ENCODE results near the gene SPACA5B.
"Not testable (repeated sequence)": the region's sequence is repeated elsewhere in the genome, so short reads cannot be mapped to it uniquely, and the experiment has no call there.

Gene SPACA5B

GRCh38 chrX:48090123-48090522, 40.3 kb upstream of the SPACA5B start:
- Histone ChIP-seq H3K36me3 (ENCODE audit: low read length) (no peaks in the 10 kb centered on the region), H3K4me3 (ENCODE audit: insufficient read depth, low read length, poor library complexity, severe bottlenecking) (no peak overlapping the region), H4K20me1 (ENCODE audit: low read depth, low read length) (no peaks in the 10 kb centered on the region), H3K27ac (ENCODE audit: low read depth, low read length) (no peak overlapping the region), H2AFZ (ENCODE audit: low read depth, low read length, severe bottlenecking) (no peak overlapping the region), H3K4me2 (ENCODE audit: low read depth, low read length, poor library complexity, severe bottlenecking) (no peak overlapping the region), H3K79me2 (ENCODE audit: insufficient read depth, low read length) (no peaks in the 10 kb centered on the region), H3K9ac (ENCODE audit: low read length) (no peak overlapping the region), H3K9me2 (replicated peaks; ENCODE audit: insufficient read depth, low read length) (no peaks in the 10 kb centered on the region), H3F3A (ENCODE audit: insufficient read depth) (no peaks in the 10 kb centered on the region), H3K9me3 (ENCODE audit: insufficient read depth, low read length) (no peaks in the 10 kb centered on the region), H3K27me3 (ENCODE audit: low read length) (no peaks in the 10 kb centered on the region)
- TF ChIP-seq CTCF (IDR thresholded peaks at IDR 0.05; ENCODE audit: insufficient read depth, low read length, poor library complexity, severe bottlenecking) (no peak), EZH2phosphoT487 (conservative IDR thresholded peaks at IDR 0.05; ENCODE audit: low read length) (no peak)

GRCh38 chrX:48092558-48092957, 37.9 kb upstream of the SPACA5B start:
- not testable (repeated sequence) for H3K9ac ChIP-seq (ENCODE audit: low read length); H3K36me3 ChIP-seq (ENCODE audit: low read length); H3K9me3 ChIP-seq (ENCODE audit: insufficient read depth, low read length); H3K4me3 ChIP-seq (ENCODE audit: insufficient read depth, low read length, poor library complexity, severe bottlenecking); H4K20me1 ChIP-seq (ENCODE audit: low read depth, low read length); H3K27me3 ChIP-seq (ENCODE audit: low read length); H3K4me2 ChIP-seq (ENCODE audit: low read depth, low read length, poor library complexity, severe bottlenecking); H3K79me2 ChIP-seq (ENCODE audit: insufficient read depth, low read length); H3K9me2 ChIP-seq (replicated peaks; ENCODE audit: insufficient read depth, low read length); H2AFZ ChIP-seq (ENCODE audit: low read depth, low read length, severe bottlenecking); H3F3A ChIP-seq (ENCODE audit: insufficient read depth); H3K27ac ChIP-seq (ENCODE audit: low read depth, low read length)

GRCh38 chrX:48101443-48101842, 29.0 kb upstream of the SPACA5B start:
- H3K4me3 ChIP-seq (ENCODE audit: insufficient read depth, low read length, poor library complexity, severe bottlenecking), result no peak overlapping the region

GRCh38 chrX:48102874-48103374, 27.5 kb upstream of the SPACA5B start:
- Histone ChIP-seq H3K9me3 (ENCODE audit: insufficient read depth, low read length) (no peaks in the 10 kb centered on the region), H4K20me1 (ENCODE audit: low read depth, low read length) (no peaks in the 10 kb centered on the region), H3K9me2 (replicated peaks; ENCODE audit: insufficient read depth, low read length) (no peaks in the 10 kb centered on the region), H3K27ac (ENCODE audit: low read depth, low read length) (no peak overlapping the region), H2AFZ (ENCODE audit: low read depth, low read length, severe bottlenecking) (no peak overlapping the region), H3K9ac (ENCODE audit: low read length) (no peak overlapping the region), H3F3A (ENCODE audit: insufficient read depth) (no peaks in the 10 kb centered on the region), H3K36me3 (ENCODE audit: low read length) (no peaks in the 10 kb centered on the region), H3K4me3 (ENCODE audit: insufficient read depth, low read length, poor library complexity, severe bottlenecking) (no peak overlapping the region), H3K4me2 (ENCODE audit: low read depth, low read length, poor library complexity, severe bottlenecking) (no peak overlapping the region), H3K79me2 (ENCODE audit: insufficient read depth, low read length) (no peaks in the 10 kb centered on the region), H3K27me3 (ENCODE audit: low read length) (no peaks in the 10 kb centered on the region)
- TF ChIP-seq CTCF (IDR thresholded peaks at IDR 0.05; ENCODE audit: insufficient read depth, low read length, poor library complexity, severe bottlenecking) (no peak), EZH2phosphoT487 (conservative IDR thresholded peaks at IDR 0.05; ENCODE audit: low read length) (no peak)

More at GRCh38 chrX:48101443-48101842, 29.0 kb upstream of the SPACA5B start:
- Histone ChIP-seq H3K9me2 (replicated peaks; ENCODE audit: insufficient read depth, low read length) (no peaks in the 10 kb centered on the region), H3K9ac (ENCODE audit: low read length) (no peak overlapping the region), H3K27me3 (ENCODE audit: low read length) (no peaks in the 10 kb centered on the region), H3K9me3 (ENCODE audit: insufficient read depth, low read length) (no peaks in the 10 kb centered on the region), H3F3A (ENCODE audit: insufficient read depth) (no peaks in the 10 kb centered on the region), H3K79me2 (ENCODE audit: insufficient read depth, low read length) (no peaks in the 10 kb centered on the region), H4K20me1 (ENCODE audit: low read depth, low read length) (no peaks in the 10 kb centered on the region), H3K27ac (ENCODE audit: low read depth, low read length) (no peak overlapping the region), H2AFZ (ENCODE audit: low read depth, low read length, severe bottlenecking) (no peak overlapping the region), H3K36me3 (ENCODE audit: low read length) (no peaks in the 10 kb centered on the region), H3K4me2 (ENCODE audit: low read depth, low read length, poor library complexity, severe bottlenecking) (no peak overlapping the region)
- no peak for TF ChIP-seq CTCF (IDR thresholded peaks at IDR 0.05; ENCODE audit: insufficient read depth, low read length, poor library complexity, severe bottlenecking)
- no peak for TF ChIP-seq EZH2phosphoT487 (conservative IDR thresholded peaks at IDR 0.05; ENCODE audit: low read length)
